ENCODE results near the gene SKAP2.

DNA sequence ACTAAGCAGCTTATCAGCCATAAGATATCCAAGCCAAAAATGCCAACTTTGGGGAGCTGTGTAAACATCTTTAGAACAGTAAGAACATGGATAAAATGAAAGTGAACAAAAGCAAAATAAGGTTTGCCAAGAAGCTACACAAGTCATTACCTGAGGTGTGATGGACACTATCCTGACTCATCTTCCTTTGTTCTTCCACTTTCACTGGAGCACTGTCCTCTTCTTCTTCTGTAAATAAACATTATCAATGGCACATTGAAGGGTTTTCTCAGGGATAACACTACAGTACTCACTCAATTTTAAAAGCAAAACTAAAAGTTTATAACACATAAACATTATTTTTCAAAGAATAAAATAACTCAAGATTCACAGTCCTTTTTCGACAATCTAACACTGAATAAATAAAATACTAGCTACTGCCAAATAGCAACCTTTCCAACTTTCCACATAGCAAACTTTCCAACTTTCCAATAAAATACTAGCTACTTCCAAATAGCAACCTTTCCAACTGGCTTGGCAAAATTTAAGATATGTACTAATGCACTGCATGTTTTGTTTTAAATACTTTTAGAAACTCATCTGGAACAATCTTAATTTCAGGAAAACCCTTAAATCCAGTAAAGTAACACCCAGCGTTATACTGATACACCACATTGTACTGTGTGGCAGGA, 174.1 kb downstream of the SKAP2 start:
- no peak for TF ChIP-seq YY1 (IDR thresholded peaks at IDR 0.05; ENCODE audit: insufficient read depth, insufficient read length)
- no peak for TF ChIP-seq ZNF274 (IDR thresholded peaks at IDR 0.05; ENCODE audit: low read depth, low read length)

All from NT2/D1 (cell line).